ENCODE data around the gene ST6GALNAC6. TPM values are rescaled to one million over a fixed set of nuclear protein-coding genes. Genes with fewer than 3 reads are reported as not detected.

Gene ST6GALNAC6
- total RNA-seq, 1 donor from 2014 or later: 82.0 TPM

DNA sequence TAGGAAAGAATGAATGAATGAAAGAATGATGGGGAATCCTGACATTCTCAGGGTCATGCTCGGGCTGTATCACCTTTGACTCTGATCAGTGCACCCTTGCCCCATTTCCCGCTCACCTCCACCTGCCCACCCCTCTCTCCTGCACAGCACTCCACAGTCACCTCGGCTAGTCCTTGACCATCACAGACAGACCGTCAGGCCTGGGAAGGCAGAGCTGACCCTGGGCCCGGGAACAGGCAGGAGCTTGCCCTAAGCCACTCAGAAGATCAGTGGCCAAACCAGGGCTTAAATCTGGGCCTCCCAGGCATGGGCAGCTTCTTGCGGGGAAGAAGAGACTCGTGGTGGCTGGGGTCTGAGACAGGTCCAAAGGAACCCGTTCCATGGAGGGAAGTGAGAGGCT lies 3.6 kb downstream of the ST6GALNAC6 start:
- Histone ChIP-seq H3K4me1 (peaks cover 36% of the 10 kb centered on the region), H3K27me3 (ENCODE audit: low read depth) (no peaks in the 10 kb centered on the region), H3K4me3 (no peak overlapping the region), H3K36me3 (peaks cover 54% of the 10 kb centered on the region), H3K27ac (no peak overlapping the region), H3K9me3 (no peaks in the 10 kb centered on the region)
- TF ChIP-seq, protein P1, sequence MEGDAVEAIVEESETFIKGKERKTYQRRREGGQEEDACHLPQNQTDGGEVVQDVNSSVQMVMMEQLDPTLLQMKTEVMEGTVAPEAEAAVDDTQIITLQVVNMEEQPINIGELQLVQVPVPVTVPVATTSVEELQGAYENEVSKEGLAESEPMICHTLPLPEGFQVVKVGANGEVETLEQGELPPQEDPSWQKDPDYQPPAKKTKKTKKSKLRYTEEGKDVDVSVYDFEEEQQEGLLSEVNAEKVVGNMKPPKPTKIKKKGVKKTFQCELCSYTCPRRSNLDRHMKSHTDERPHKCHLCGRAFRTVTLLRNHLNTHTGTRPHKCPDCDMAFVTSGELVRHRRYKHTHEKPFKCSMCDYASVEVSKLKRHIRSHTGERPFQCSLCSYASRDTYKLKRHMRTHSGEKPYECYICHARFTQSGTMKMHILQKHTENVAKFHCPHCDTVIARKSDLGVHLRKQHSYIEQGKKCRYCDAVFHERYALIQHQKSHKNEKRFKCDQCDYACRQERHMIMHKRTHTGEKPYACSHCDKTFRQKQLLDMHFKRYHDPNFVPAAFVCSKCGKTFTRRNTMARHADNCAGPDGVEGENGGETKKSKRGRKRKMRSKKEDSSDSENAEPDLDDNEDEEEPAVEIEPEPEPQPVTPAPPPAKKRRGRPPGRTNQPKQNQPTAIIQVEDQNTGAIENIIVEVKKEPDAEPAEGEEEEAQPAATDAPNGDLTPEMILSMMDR (IDR thresholded peaks at IDR 0.05): no peak
- no peak for DNase-seq
- intact Hi-C loops (cut with DNase I): no loop called here
- no peak for ATAC-seq

DNA sequence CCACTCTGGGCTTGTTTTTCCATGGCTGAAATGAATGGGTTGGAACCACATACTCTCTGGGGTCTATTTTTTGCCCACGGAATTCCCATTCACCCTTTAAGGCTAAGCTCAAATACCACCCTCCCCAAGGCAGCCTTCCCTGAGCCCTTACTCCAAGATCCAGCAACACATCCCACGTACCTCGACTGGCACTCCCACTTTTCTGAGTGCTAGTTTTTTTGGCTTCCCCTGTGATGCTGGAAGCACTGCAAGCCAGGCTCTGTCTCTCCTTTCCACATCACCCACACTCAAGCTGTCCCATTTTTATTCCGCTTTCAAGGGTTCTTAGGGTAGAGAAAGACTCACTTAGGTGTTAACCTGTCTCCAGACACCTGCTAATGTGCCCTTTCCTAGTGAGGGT lies 6.0 kb downstream of the ST6GALNAC6 start:
- no peak overlapping the region for H3K4me3 ChIP-seq
- no peaks in the 10 kb centered on the region for H3K27me3 ChIP-seq (ENCODE audit: low read depth)
- intact Hi-C loops (cut with DNase I): no loop called here
- H3K27ac ChIP-seq: no peak overlapping the region
- TF ChIP-seq, protein P1 (IDR thresholded peaks at IDR 0.05): no peak
- DNase-seq (no peak), ATAC-seq (no peak)
- H3K36me3 ChIP-seq: peaks cover 77% of the 10 kb centered on the region
- peaks cover 22% of the 10 kb centered on the region for H3K4me1 ChIP-seq
- H3K9me3 ChIP-seq: no peaks in the 10 kb centered on the region

DNA sequence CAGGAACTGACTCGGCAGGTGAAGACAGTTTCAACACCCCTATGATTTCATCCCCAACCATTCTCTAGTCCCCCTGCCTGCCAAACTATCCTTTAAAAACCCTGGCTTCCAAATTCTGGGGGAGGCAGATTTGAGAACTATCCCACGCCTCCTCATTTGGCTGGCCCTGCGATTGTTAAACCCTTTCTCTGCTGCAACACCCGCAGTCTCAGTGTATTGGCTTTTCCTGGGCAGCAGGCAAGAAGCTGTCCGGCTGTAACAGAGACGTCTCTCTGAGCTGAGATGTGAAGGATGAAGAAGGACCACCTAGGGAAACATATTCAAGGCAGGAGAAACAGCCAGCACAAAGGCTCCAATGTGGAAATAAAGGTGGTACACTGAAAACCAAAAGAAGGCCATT lies 6.6 kb downstream of the ST6GALNAC6 start:
- DNase-seq (no peak), ATAC-seq (no peak)
- Histone ChIP-seq H3K27me3 (ENCODE audit: low read depth) (no peaks in the 10 kb centered on the region), H3K27ac (no peak overlapping the region), H3K4me1 (peaks cover 17% of the 10 kb centered on the region), H3K4me3 (no peak overlapping the region), H3K36me3 (peaks cover 83% of the 10 kb centered on the region), H3K9me3 (no peaks in the 10 kb centered on the region)
- intact Hi-C loops (cut with DNase I): no loop called here
- TF ChIP-seq, protein P1 (IDR thresholded peaks at IDR 0.05): no peak

DNA sequence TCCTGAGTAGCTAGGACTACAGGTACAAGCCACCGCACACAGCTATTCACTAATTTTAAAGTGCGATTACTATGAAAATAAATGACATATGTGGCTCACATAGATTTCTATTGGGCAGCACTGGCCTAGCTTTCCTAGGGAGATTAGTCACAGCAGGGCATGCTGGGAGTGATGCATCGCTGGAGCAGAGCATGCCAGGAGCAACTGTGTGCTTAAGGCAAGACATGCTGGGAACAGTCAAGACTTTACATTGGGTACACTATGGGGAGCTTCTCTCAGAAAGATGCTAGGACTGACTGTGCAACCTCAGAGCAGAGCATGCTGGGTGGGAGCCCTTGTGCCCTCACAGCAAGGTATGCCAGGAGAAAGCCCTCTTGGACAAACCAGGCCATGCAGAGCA lies 9.3 kb downstream of the ST6GALNAC6 start:
- Histone ChIP-seq H3K27ac (no peak overlapping the region), H3K4me1 (peaks cover under 1% of the 10 kb centered on the region), H3K4me3 (no peak overlapping the region), H3K36me3 (peaks cover 96% of the 10 kb centered on the region), H3K9me3 (no peaks in the 10 kb centered on the region), H3K27me3 (ENCODE audit: low read depth) (no peaks in the 10 kb centered on the region)
- DNase-seq (no peak), ATAC-seq (no peak)
- intact Hi-C loops (cut with DNase I): no loop called here
- TF ChIP-seq, protein P1 (IDR thresholded peaks at IDR 0.05): no peak

DNA sequence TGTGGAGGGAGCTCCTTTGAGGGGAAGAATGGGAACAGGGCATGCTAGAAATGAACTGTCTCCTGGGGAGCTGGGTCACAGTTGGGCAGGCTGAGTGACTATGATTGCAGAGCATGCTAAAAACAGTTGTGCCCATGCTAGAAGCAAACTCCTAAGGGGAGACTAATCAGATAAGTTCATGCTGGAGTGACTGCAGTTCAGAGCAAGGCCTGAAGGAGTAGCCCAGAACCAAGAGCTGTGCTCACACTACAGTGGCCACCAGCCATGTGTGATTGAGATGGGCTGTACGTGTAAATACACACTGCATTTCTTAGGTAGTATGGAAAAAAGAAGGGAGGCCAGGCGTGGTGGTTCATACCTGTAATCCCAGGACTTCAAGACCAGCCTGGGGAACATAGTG lies 11.6 kb downstream of the ST6GALNAC6 start:
- DNase-seq: no peak
- Histone ChIP-seq H3K36me3 (peaks cover 79% of the 10 kb centered on the region), H3K27ac (no peak overlapping the region), H3K4me1 (peaks cover 8% of the 10 kb centered on the region), H3K4me3 (no peak overlapping the region), H3K27me3 (ENCODE audit: low read depth) (no peaks in the 10 kb centered on the region), H3K9me3 (no peaks in the 10 kb centered on the region)
- ATAC-seq: no peak
- TF ChIP-seq, protein P1 (IDR thresholded peaks at IDR 0.05): no peak
- intact Hi-C loops (cut with DNase I): no loop called here

Measured in lower lobe of right lung (tissue), 2 donors.